ENCODE measurements around the gene CBLB. TPM values are rescaled to one million over a fixed set of nuclear protein-coding genes. Genes with fewer than 3 reads are reported as not detected.
A peak's percentile ranks its signal among the peaks of the same experiment; 100 is the strongest.

CBLB gene
- total and polyA plus RNA-seq, 8 donors = 30.7 to 49.3 (median 42.6) TPM

GRCh38 chr3:105846809-105847208 is 22.0 kb downstream of the CBLB start:
- H3K9me3 ChIP-seq = no peaks in the 10 kb centered on the region
- no peaks in the 10 kb centered on the region for H3K27me3 ChIP-seq
- ATAC-seq = no peak
- intact Hi-C loops (cut with DNase I) = no loop called here
- DNase-seq = no peak
- peak overlapping the region in 1 of 2 donors; percentile 2 for H3K27ac ChIP-seq
- H3K36me3 ChIP-seq = no peaks in the 10 kb centered on the region
- peaks cover 0 to 6% of the 10 kb centered on the region in 2 donors for H3K4me1 ChIP-seq
- no peak for TF ChIP-seq CTCF (IDR thresholded peaks at IDR 0.05)
- H3K4me3 ChIP-seq = no peak overlapping the region

GRCh38 chr3:105845488-105845887 is 23.3 kb downstream of the CBLB start:
- no peaks in the 10 kb centered on the region for H3K36me3 ChIP-seq
- ATAC-seq = no peak
- peaks cover 0 to 6% of the 10 kb centered on the region in 2 donors for H3K4me1 ChIP-seq
- no peaks in the 10 kb centered on the region for H3K27me3 ChIP-seq
- TF ChIP-seq CTCF (IDR thresholded peaks at IDR 0.05) = no peak
- no peak for DNase-seq
- H3K9me3 ChIP-seq = no peaks in the 10 kb centered on the region
- intact Hi-C loops (cut with DNase I) = no loop called here
- H3K27ac ChIP-seq = no peak overlapping the region
- H3K4me3 ChIP-seq = no peak overlapping the region

GRCh38 chr3:105844704-105845103 is 24.1 kb downstream of the CBLB start:
- Histone ChIP-seq H3K27ac (no peak overlapping the region), H3K9me3 (no peaks in the 10 kb centered on the region), H3K36me3 (no peaks in the 10 kb centered on the region), H3K4me1 (peaks cover 0 to 6% of the 10 kb centered on the region in 2 donors), H3K4me3 (no peak overlapping the region), H3K27me3 (no peaks in the 10 kb centered on the region)
- intact Hi-C loops (cut with DNase I) = no loop called here
- DNase-seq = no peak
- ATAC-seq = no peak
- TF ChIP-seq CTCF (IDR thresholded peaks at IDR 0.05) = no peak

- Histone ChIP-seq H3K27me3 (no peaks in the 10 kb centered on the region), H3K36me3 (no peaks in the 10 kb centered on the region), H3K27ac (no peak overlapping the region), H3K4me1 (peaks cover 0 to 6% of the 10 kb centered on the region in 2 donors), H3K9me3 (no peaks in the 10 kb centered on the region), H3K4me3 (no peak overlapping the region)
- DNase-seq = no peak
- intact Hi-C loops (cut with DNase I) = no loop called here
- ATAC-seq = no peak
- no peak for TF ChIP-seq CTCF (IDR thresholded peaks at IDR 0.05)
These were observed 24.8 kb downstream of the CBLB start for GRCh38 chr3:105843994-105844393.

- Histone ChIP-seq H3K4me3 (no peak overlapping the region), H3K27ac (no peak overlapping the region), H3K36me3 (no peaks in the 10 kb centered on the region), H3K4me1 (peaks cover 2 to 6% of the 10 kb centered on the region in 2 donors), H3K9me3 (no peaks in the 10 kb centered on the region), H3K27me3 (no peaks in the 10 kb centered on the region)
- intact Hi-C loops (cut with DNase I) = no loop called here
- no peak for TF ChIP-seq CTCF (IDR thresholded peaks at IDR 0.05)
- no peak for ATAC-seq
- no peak for DNase-seq
These were observed 25.9 kb downstream of the CBLB start for GRCh38 chr3:105842943-105843342.
